NB4 (cell line): ENCODE results near the gene PLPPR5.

Experiments
- DNase-seq: peaks from one replicate; pipeline ENCODE4 v3.0.0; 2010; ENCODE audit warnings: low read depth
- H3K4me3 ChIP-seq: one replicate; pipeline ENCODE4 v1.5.1; 2011; ENCODE audit warnings: mild to moderate bottlenecking, low read depth, low read length, moderate library complexity
- CTCF ChIP-seq: IDR thresholded peaks from one replicate; pipeline ENCODE4 v1.5.1; 2012; ENCODE audit warnings: low read depth, low read length
- MAX ChIP-seq: IDR thresholded peaks from 2 replicates; pipeline ENCODE4 v1.6.1; 2011; ENCODE audit warnings: low read depth, low read length
- MYC ChIP-seq: IDR thresholded peaks from 2 replicates; pipeline ENCODE4 v1.6.1; 2011; ENCODE audit warnings: low read depth, low read length
- POLR2A ChIP-seq: IDR thresholded peaks from 2 replicates; pipeline ENCODE4 v1.6.1; 2011; ENCODE audit warnings: mild to moderate bottlenecking; ENCODE audit not compliant: insufficient read length; ENCODE audit errors: extremely low read depth

Gene PLPPR5

GRCh38 chr1:99010679-99011078 lies 6.0 kb upstream of the PLPPR5 start:
- no peak for DNase-seq
- TF ChIP-seq MYC (no peak), MAX (no peak), CTCF (no peak), POLR2A (no peak)
- no peak overlapping the region for H3K4me3 ChIP-seq

- no peak for DNase-seq
- no peak overlapping the region for H3K4me3 ChIP-seq
- TF ChIP-seq CTCF, result no peak
These were observed 2.7 kb upstream of the PLPPR5 start for GRCh38 chr1:99007366-99007765.

GRCh38 chr1:99005537-99005942 lies 879 bp upstream of the PLPPR5 start:
- no peak for TF ChIP-seq MAX
- no peak for TF ChIP-seq POLR2A
- no peak for TF ChIP-seq CTCF
- no peak for TF ChIP-seq MYC
- DNase-seq, result no peak
- H3K4me3 ChIP-seq, result no peak overlapping the region

GRCh38 chr1:99004254-99004860 lies 304 bp downstream of the PLPPR5 start:
- H3K4me3 ChIP-seq, result no peak overlapping the region
- no peak for DNase-seq
- TF ChIP-seq MYC (no peak), MAX (no peak), POLR2A (no peak), CTCF (no peak)

GRCh38 chr1:99003581-99004253 lies 944 bp downstream of the PLPPR5 start:
- no peak overlapping the region for H3K4me3 ChIP-seq
- DNase-seq, result no peak
- TF ChIP-seq CTCF (no peak), MAX (no peak), MYC (no peak), POLR2A (no peak)

- TF ChIP-seq POLR2A (no peak), MYC (no peak), CTCF (no peak), MAX (no peak)
- no peak for DNase-seq
- no peak overlapping the region for H3K4me3 ChIP-seq
These were observed 11.8 kb downstream of the PLPPR5 start for GRCh38 chr1:98992844-98993243.
